ENCODE measurements around the gene FOXF1. TPM values are rescaled to one million over a fixed set of nuclear protein-coding genes. Genes with fewer than 3 reads are reported as not detected.

The FOXF1 gene
- total RNA-seq, 2 donors from 2014 or later = not detected

DNA sequence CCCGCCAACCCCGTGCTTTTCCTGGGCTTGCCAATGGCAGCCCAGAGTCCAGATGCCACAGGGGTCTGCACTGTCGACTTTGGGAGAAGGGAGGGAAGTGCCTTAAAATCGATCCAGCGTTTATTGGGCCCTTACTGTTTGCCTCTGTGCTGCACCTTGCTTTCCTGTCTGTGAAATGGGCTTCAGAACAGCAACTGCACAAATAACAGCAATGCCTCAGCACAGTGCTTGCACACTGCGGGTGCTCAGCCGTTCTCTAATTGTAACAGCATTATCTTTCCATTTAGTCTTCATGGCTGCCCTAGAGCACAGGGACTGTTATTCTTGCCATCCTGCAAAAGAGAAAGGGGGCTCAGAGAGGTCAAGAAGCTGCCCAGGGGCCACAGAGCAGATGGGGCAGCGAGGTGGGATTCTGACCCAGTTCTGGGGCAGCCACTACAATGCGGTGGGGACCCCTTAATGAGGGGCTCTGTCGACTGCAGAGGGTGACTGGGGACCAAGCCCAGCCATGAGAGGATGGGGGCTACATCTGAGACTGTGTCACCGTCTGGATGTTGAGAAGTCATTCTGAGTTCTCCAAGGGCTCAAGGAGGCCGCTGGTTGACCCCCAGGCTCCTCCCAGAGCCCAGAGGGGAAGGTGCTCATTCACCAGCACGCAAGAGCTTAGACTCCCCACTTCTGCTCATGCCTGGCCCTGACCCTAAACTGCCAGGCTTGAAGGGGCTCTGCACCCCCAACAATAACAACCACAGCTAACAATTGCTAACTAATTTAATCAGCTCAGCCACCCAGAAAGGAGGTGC is 9.4 kb upstream of the FOXF1 start:
- TF ChIP-seq, protein P1, sequence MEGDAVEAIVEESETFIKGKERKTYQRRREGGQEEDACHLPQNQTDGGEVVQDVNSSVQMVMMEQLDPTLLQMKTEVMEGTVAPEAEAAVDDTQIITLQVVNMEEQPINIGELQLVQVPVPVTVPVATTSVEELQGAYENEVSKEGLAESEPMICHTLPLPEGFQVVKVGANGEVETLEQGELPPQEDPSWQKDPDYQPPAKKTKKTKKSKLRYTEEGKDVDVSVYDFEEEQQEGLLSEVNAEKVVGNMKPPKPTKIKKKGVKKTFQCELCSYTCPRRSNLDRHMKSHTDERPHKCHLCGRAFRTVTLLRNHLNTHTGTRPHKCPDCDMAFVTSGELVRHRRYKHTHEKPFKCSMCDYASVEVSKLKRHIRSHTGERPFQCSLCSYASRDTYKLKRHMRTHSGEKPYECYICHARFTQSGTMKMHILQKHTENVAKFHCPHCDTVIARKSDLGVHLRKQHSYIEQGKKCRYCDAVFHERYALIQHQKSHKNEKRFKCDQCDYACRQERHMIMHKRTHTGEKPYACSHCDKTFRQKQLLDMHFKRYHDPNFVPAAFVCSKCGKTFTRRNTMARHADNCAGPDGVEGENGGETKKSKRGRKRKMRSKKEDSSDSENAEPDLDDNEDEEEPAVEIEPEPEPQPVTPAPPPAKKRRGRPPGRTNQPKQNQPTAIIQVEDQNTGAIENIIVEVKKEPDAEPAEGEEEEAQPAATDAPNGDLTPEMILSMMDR (conservative IDR thresholded peaks at IDR 0.05) = no peak
- no peaks in the 10 kb centered on the region for H3K36me3 ChIP-seq (ENCODE audit: control insufficient read depth, insufficient read depth, low read length)
- H3K27me3 Mint-ChIP-seq (ENCODE audit: insufficient read depth) = peaks cover 97% of the 10 kb centered on the region
- H3K27ac ChIP-seq (ENCODE audit: low read depth, low read length) = no peak overlapping the region
- no peak overlapping the region for H3K4me3 Mint-ChIP-seq
- H3K9me3 ChIP-seq (ENCODE audit: control insufficient read depth, low read length) = no peaks in the 10 kb centered on the region
- peaks cover 13% of the 10 kb centered on the region for H3K4me1 Mint-ChIP-seq
- H3K27me3 ChIP-seq (ENCODE audit: control insufficient read depth, insufficient read depth, low read length, poor library complexity, severe bottlenecking) = peaks cover 100% of the 10 kb centered on the region
- no peak overlapping the region for H3K27ac Mint-ChIP-seq
- H3K9ac ChIP-seq (ENCODE audit: extremely low read depth, low read length, poor library complexity, severe bottlenecking) = no peak overlapping the region
- 7% methylated on average over 10 to 13 of the region's 13 CpGs for WGBS, 2 experiments (ENCODE audit: insufficient coverage in 1 of 2, insufficient read length in 1 of 2)
- peaks cover 8% of the 10 kb centered on the region for H3K4me1 ChIP-seq (ENCODE audit: control insufficient read depth, insufficient read depth, low read length)
- H3K36me3 Mint-ChIP-seq (ENCODE audit: low read depth) = no peaks in the 10 kb centered on the region
- no peak for DNase-seq
- no peak overlapping the region for H3K4me3 ChIP-seq (ENCODE audit: low read length)
- no peaks in the 10 kb centered on the region for H3K9me3 Mint-ChIP-seq

DNA sequence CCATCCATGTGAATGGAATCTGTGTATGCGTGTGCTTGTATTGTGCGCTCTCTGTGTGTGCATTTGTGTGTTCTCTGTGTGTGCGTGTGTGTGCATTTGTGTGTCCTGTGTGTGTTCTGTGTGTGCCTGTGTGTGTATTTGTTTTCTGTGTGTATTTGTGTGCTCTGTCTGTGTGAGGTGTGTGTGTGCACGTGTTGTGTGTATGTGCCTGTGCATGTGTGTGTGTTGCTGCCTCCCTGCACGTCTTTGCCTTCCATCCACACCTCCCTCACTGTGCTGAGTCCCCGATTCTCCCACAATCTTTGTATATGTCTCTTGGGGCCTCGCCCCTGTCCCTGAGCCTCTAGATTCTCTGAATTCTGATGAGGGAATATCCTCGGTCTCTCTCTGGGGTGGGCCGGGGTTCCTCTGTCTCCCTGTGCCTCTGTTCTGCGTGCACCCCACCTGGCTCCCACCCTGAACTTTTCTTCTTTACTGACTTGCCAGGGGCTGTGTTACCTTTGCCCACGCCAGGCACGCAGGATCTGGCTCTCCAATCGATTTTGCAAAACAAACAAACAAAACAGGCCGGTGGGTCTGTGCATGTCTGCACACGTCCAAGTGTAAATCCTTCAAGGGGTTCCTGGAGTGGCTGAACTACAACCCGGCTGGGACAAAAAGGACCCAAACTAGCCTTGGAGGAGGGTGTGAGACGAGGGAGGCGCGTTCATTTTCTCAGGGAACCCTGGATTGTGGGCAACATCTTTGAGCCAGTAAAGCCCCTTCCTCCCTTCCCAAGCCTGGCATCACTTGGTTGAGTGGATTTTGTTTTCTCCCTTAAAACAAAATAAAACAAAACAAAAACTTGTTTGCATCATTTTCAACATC is 8.1 kb upstream of the FOXF1 start:
- no peaks in the 10 kb centered on the region for H3K9me3 Mint-ChIP-seq
- peaks cover 8% of the 10 kb centered on the region for H3K4me1 ChIP-seq (ENCODE audit: control insufficient read depth, insufficient read depth, low read length)
- H3K27me3 Mint-ChIP-seq (ENCODE audit: insufficient read depth) = peaks cover 98% of the 10 kb centered on the region
- no peaks in the 10 kb centered on the region for H3K9me3 ChIP-seq (ENCODE audit: control insufficient read depth, low read length)
- no peak overlapping the region for H3K27ac ChIP-seq (ENCODE audit: low read depth, low read length)
- no peak overlapping the region for H3K4me3 ChIP-seq (ENCODE audit: low read length)
- H3K4me3 Mint-ChIP-seq = no peak overlapping the region
- peaks cover 7% of the 10 kb centered on the region for H3K4me1 Mint-ChIP-seq
- TF ChIP-seq, protein P1 (conservative IDR thresholded peaks at IDR 0.05) = no peak
- H3K36me3 Mint-ChIP-seq (ENCODE audit: low read depth) = no peaks in the 10 kb centered on the region
- WGBS, 2 experiments (ENCODE audit: insufficient coverage in 1 of 2, insufficient read length in 1 of 2) = 14 to 15% methylated on average over 8 to 19 of the region's 19 CpGs
- peaks cover 100% of the 10 kb centered on the region for H3K27me3 ChIP-seq (ENCODE audit: control insufficient read depth, insufficient read depth, low read length, poor library complexity, severe bottlenecking)
- DNase-seq = no peak
- H3K27ac Mint-ChIP-seq = no peak overlapping the region
- no peaks in the 10 kb centered on the region for H3K36me3 ChIP-seq (ENCODE audit: control insufficient read depth, insufficient read depth, low read length)
- no peak overlapping the region for H3K9ac ChIP-seq (ENCODE audit: extremely low read depth, low read length, poor library complexity, severe bottlenecking)

DNA sequence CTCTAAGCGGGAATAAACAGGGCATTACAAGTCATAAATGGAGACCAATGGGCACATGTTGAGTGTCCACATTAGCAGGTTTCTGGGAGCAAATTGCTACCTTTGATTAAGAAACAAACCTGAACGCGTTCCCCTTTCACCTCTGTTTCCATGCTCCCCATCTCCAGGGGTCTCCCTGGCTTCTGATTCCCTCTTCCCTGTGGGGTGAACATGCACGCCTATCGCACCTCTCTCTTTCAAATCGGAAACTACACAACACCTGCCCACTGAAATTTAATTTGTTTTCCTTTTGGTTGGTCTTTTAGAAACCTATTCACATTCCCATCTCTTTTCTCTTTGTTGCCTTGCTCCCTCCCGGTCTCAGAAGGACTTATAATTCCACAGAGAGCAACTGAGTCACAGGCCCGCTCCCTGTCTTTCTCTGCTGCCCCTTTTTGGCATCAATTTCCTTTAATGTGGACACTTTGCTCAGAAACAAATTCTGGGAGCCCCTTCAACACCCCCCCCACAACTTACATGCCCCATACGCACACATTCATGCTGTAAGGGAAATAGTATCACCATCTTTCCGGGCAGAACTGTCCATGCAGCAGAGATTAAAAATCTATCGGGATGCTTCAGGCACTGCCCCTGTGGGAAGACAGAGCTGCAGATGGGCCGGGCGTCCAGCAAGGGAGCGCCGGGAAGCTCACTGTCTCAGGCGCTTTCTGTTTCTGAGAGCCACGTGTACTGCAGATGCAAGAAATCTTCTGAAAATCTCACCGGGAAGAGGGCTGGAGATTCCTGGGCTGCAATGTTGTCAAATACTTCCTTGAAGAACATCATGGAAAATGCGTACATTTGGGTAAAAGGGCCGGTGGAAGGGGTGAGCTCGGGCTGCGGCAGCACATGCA is 7.2 kb upstream of the FOXF1 start:
- Histone ChIP-seq H3K4me3 (ENCODE audit: low read length) (no peak overlapping the region), H3K4me1 (ENCODE audit: control insufficient read depth, insufficient read depth, low read length) (peaks cover 8% of the 10 kb centered on the region), H3K27me3 (ENCODE audit: control insufficient read depth, insufficient read depth, low read length, poor library complexity, severe bottlenecking) (peaks cover 100% of the 10 kb centered on the region), H3K36me3 (ENCODE audit: control insufficient read depth, insufficient read depth, low read length) (no peaks in the 10 kb centered on the region), H3K9ac (ENCODE audit: extremely low read depth, low read length, poor library complexity, severe bottlenecking) (no peak overlapping the region), H3K27ac (ENCODE audit: low read depth, low read length) (no peak overlapping the region), H3K9me3 (ENCODE audit: control insufficient read depth, low read length) (no peaks in the 10 kb centered on the region)
- Mint-ChIP-seq H3K36me3 (ENCODE audit: low read depth) (no peaks in the 10 kb centered on the region), H3K4me3 (no peak overlapping the region), H3K4me1 (peaks cover 6% of the 10 kb centered on the region), H3K9me3 (no peaks in the 10 kb centered on the region), H3K27me3 (ENCODE audit: insufficient read depth) (peaks cover 99% of the 10 kb centered on the region), H3K27ac (no peak overlapping the region)
- DNase-seq = no peak
- TF ChIP-seq, protein P1 (conservative IDR thresholded peaks at IDR 0.05) = no peak
- WGBS, 2 experiments (ENCODE audit: insufficient coverage in 1 of 2, insufficient read length in 1 of 2) = 9 to 13% methylated on average over 20 to 22 of the region's 22 CpGs

Data from endodermal cell (in vitro differentiated cells).